HFFc6 (cell line): ENCODE measurements around the gene KIF26A. TPM values are rescaled to one million over a fixed set of nuclear protein-coding genes. Genes with fewer than 3 reads are reported as not detected.

Experiments used
- DNase-seq: peaks from one replicate; pipeline ENCODE4 v3.0.0-alpha.2; 2018
- H3K27ac Mint-ChIP-seq: 2 replicates; pipeline ENCODE4 v1.8.0; 2020; ENCODE audit warnings: mild to moderate bottlenecking, mixed read lengths
- H3K27me3 Mint-ChIP-seq: 2 replicates; pipeline ENCODE4 v1.8.0; 2021; ENCODE audit warnings: mild to moderate bottlenecking, moderate library complexity, mixed read lengths; ENCODE audit not compliant: insufficient read depth
- H3K36me3 Mint-ChIP-seq: 2 replicates; pipeline ENCODE4 v1.8.0; 2021; ENCODE audit warnings: low read depth, mixed read lengths
- H3K4me1 Mint-ChIP-seq: 2 replicates; pipeline ENCODE4 v1.8.0; 2020; ENCODE audit warnings: low read depth, mixed read lengths
- H3K4me3 Mint-ChIP-seq: 2 replicates; pipeline ENCODE4 v1.8.0; 2020; ENCODE audit warnings: mild to moderate bottlenecking, moderate library complexity, mixed read lengths
- H3K9me3 Mint-ChIP-seq: 2 replicates; pipeline ENCODE4 v1.8.0; 2020; ENCODE audit warnings: mild to moderate bottlenecking, mixed read lengths
- CTCF ChIP-seq: fragments of 200-600 bp; sonication (generic); IDR thresholded peaks from 2 replicates; pipeline ENCODE4 v1.5.0; 2021; ENCODE audit warnings: antibody characterized with exemption, mild to moderate bottlenecking
- total RNA-seq, 6 experiments: library from RNA; stranded (reverse); fragmentation: NEBNext Ultra II Directional; extraction: Animal tissue kit (Norgen Biotek cat#: 25700); gene quantifications; 2 replicates in 1 of 6; 3 replicates in 5 of 6; pipeline ENCODE4 v1.2.3, GENCODE V29; 2021

KIF26A gene
- total RNA-seq, 6 experiments from 2014 or later: 0.07 to 0.09 TPM; not detected in 4

GRCh38 chr14:104096751-104097700, 41.4 kb upstream of the KIF26A start:
- H3K4me1 Mint-ChIP-seq: no peaks in the 10 kb centered on the region
- DNase-seq: no peak
- peak; percentile 29; the same call in 1 of the 2 replicates for TF ChIP-seq CTCF
- no peaks in the 10 kb centered on the region for H3K36me3 Mint-ChIP-seq
- H3K27me3 Mint-ChIP-seq: peaks cover 3% of the 10 kb centered on the region; the same call in 1 of the 2 replicates
- H3K9me3 Mint-ChIP-seq: no peaks in the 10 kb centered on the region
- H3K4me3 Mint-ChIP-seq: no peak overlapping the region
- no peak overlapping the region for H3K27ac Mint-ChIP-seq

GRCh38 chr14:104098272-104099095, 39.9 kb upstream of the KIF26A start:
- no peaks in the 10 kb centered on the region for H3K36me3 Mint-ChIP-seq
- TF ChIP-seq CTCF: no peak
- no peak overlapping the region for H3K4me3 Mint-ChIP-seq
- peaks cover 5% of the 10 kb centered on the region; the same call in 1 of the 2 replicates for H3K27me3 Mint-ChIP-seq
- no peaks in the 10 kb centered on the region for H3K4me1 Mint-ChIP-seq
- no peaks in the 10 kb centered on the region for H3K9me3 Mint-ChIP-seq
- DNase-seq: no peak
- no peak overlapping the region for H3K27ac Mint-ChIP-seq

DNA sequence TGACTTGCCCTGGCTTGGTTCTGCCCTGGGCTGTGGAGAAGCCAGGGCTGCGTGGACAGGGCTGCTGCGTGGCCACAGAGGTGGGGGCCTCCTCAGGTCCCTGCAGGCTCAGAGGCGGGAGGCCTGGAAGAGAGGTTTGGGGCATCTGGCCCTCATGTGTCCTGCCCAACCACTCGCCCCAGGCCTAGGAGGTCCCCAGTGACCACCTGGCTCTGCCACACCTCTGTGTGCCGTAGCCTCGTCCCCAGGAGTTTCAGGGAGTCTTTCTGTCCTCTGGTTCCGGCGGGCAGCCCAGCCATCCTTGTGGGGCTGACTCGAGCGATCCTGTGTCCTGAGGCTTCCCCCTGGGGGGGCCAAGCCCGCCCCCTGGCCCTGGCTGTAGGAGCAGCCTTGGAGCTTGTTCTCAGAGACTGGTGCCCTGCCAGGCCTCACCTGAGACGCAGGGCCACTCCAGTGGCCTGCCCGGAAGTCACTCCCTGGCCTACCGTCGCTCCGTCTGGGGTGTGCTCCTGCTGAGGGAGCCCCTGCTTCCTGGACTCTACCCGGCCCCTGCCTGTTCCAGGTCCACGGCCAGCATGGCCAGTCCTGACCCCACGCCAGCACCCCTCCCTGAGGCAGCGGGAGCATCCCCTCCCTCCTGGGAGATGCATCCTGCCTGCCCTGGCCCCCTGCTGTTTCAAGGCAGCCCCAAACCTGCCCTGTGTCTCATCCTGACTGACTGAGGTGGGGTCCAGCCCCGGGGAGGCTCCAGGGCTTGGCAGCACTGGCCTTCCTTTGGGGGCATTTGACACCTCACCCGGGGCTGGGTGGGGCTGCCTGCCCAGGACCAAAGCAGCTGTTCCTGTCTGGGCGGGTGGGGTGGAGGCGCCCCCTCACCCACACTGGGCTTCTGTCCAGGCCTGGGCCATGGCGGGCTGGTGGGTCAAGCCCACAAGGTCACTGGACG, 39.0 kb upstream of the KIF26A start:
- Mint-ChIP-seq H3K4me1 (no peaks in the 10 kb centered on the region), H3K4me3 (no peak overlapping the region), H3K27me3 (peaks cover 5% of the 10 kb centered on the region; the same call in 1 of the 2 replicates), H3K36me3 (no peaks in the 10 kb centered on the region), H3K9me3 (no peaks in the 10 kb centered on the region), H3K27ac (no peak overlapping the region)
- no peak for TF ChIP-seq CTCF
- no peak for DNase-seq

DNA sequence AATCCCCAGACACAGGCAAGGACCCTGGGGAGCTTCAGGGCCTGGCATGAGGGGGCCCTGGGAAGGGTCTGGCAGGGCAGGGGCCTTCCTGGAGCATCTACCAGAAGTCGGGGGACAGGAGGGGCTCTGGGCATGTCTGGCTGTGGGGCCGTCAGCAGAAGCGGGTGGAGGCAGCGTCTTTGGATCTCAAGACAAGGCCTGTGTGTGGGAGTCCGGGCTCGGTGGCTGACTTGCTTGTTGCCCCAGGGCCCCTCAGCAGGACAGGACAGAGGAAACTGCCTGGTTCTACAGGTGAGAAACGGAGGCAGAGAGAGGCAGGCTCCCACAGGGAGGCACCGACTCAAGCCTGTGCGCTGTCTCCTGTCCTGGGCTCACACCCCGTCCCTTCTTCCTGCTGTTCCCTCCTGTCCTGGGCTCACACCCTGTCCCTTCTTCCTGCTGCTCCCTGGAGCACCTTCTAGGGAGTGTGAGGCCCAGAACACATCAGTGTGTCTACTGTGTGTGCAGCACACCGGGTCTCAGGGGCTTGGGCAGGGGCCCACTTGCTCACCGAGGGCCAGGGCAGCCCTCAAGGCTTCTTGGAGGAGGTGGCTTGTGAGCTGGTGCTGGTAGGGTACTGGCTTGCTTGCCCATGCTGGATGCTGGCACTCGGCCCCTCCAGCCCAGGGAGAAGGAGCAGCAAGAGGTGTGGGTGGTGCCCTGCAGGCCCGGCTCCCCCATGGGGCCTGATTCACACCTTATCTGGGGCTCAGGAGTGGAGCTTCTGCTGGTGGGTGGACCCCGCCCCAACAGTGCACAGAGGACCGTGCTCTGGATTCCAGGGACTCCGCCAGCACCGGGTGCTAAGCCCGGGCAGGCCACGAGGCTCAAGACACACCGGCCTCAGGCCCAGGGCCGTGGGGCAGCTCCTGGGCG, 38.0 kb upstream of the KIF26A start:
- Mint-ChIP-seq H3K9me3 (no peaks in the 10 kb centered on the region), H3K27me3 (0 out of 2 replicates have a peak, but pooled peaks cover 3% of the 10 kb centered on the region), H3K36me3 (no peaks in the 10 kb centered on the region), H3K27ac (no peak overlapping the region), H3K4me1 (no peaks in the 10 kb centered on the region), H3K4me3 (no peak overlapping the region)
- TF ChIP-seq CTCF: no peak
- DNase-seq: no peak
